Measurements from ENCODE around the gene NUDT8.
"Not testable (repeated sequence)": the region's sequence is repeated elsewhere in the genome, so short reads cannot be mapped to it uniquely, and the experiment has no call there.

- not testable (repeated sequence) for TF ChIP-seq CTCF (conservative IDR thresholded peaks at IDR 0.05; ENCODE audit: low read depth in 2 of 2); EZH2 (IDR thresholded peaks at IDR 0.05; ENCODE audit: low read depth, unreplicated experiment); EZH2phosphoT487 (IDR thresholded peaks at IDR 0.05; ENCODE audit: unreplicated experiment); REST (IDR thresholded peaks at IDR 0.05; ENCODE audit: unreplicated experiment); POLR2AphosphoS5 (IDR thresholded peaks at IDR 0.05; ENCODE audit: low read depth); STAT1 (IDR thresholded peaks at IDR 0.05; ENCODE audit: unreplicated experiment); JUNB (IDR thresholded peaks at IDR 0.05; ENCODE audit: unreplicated experiment)
These were observed 9.1 kb downstream of the NUDT8 start for GRCh38 chr11:67620621-67621020.

All from GM23338 (cell line).